HG03045 (cell line): Measurements from ENCODE around the gene ZIC3.

Experiments used
- ATAC-seq: cut with Tn5 transposase; IDR thresholded peaks from one replicate; pipeline ENCODE4 v1.9.1; 2021; ENCODE audit warnings: mild to moderate bottlenecking, moderate library complexity; ENCODE audit not compliant: unreplicated experiment

The ZIC3 gene

DNA sequence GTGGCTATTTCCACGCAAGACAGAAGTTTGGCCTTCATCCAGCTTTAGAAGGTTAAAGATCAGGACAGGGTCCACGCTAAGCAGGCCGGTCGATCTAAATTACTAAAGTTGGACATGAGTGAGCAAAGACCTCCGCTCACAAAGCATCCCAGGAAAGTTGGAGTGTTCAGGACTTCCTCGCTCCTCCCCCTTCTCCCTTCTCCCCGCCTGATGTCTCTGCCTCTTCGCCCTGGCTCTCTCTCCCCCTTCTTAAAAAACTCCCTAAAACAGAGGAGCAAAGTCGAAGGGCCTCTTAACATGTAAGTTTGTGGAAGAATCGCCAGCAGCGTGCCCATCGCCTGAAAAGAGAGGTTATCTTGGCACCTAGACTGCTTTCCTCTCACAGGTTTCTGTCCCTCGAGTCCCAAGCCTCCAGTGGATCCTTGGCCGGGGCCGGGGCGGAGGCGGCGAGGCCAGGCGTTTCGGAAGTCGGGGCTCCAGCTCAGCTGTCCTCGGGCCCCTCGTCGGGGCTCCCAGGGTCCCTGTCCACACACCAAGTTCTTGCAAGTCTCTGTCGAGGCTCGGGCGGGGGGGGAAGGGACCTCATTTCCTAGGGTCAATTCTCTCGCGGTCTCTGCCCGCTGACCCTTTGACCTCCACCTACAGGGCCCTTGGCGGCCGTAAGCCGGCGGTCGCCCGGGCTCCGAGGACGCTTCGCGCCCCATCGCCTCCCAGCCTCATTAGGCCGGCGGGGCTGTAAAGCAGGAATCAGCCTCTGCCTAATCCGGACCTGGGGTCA, 7.6 kb downstream of the ZIC3 start:
- no peak for ATAC-seq

DNA sequence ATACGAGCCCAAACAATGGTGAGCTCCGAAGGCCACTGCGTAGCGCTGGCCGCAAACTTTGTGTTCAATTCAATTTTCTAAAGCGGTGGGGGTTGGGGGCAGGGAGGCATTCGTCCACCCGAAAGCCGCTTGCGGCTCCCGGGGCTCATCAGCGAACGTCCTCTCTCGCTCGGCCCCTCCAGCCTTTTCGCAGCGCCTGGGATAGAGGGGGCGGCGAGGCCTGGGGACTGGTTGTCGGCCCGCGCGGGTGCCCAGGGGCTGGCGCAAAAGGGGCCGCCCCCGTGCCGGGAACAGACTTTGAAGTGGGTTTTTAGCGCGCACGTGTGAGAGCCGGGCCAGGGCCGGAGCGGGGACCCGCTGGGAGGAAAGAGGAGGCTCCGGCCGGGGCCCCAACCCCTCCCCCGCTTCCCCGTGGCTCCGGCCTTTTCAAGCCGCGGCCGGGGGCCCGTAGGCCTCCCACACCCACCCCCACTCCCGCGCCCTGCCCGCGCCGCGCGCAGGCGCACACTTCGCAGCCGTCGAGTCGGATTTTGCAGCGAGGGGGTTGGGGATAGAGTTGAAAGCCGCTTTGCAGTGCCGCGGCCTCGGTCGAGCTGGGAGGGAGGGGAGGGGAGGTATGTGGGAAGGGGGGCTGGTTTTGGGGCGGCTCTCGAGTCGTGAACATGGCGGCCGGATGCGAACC, 8.3 kb downstream of the ZIC3 start:
- no peak for ATAC-seq

GRCh38 chrX:137574784-137575293, 8.9 kb downstream of the ZIC3 start:
- ATAC-seq = no peak

GRCh38 chrX:137575596-137576255, 9.8 kb downstream of the ZIC3 start:
- no peak for ATAC-seq

GRCh38 chrX:137587151-137587550, 21.2 kb downstream of the ZIC3 start:
- no peak for ATAC-seq

DNA sequence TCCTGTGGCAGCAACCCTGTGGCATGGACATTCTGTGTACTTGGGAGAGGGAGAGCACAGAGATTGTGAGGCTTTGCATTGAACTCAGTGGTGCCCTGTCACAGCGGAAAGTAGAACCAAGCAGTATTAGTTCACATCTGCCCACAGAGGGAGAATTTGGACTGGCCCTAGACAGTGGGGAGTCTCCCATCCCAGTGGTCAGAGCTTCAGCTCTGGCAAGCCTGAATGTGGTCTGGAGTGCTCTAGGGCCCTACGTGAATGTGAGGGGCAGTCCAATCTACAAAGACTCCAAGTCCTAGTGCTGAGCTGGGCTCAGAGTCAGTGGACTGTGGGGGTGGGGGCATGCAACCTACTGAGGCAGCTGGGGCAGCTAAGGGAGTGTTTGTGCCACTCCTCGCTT, 34.8 kb downstream of the ZIC3 start:
- no peak for ATAC-seq
